Brain pericyte (primary cell): ENCODE measurements around the gene ZNF329.
A peak's percentile ranks its signal among the peaks of the same experiment; 100 is the strongest.
"Not testable (repeated sequence)": the region's sequence is repeated elsewhere in the genome, so short reads cannot be mapped to it uniquely, and the experiment has no call there.

Experiments
- DNase-seq: peaks from one replicate; pipeline ENCODE4 v3.0.0-alpha.2; 2012; ENCODE audit warnings: low read depth, low spot score

Gene ZNF329

GRCh38 chr19:58150328-58150921 lies at the start of gene ZNF329:
TSS of gene ZNF329 (minus strand) at chr19:58150789. CDS start at chr19:58129503, 21,286 bp downstream.
- DNase-seq: peak; percentile 31

GRCh38 chr19:58196901-58197616 lies 46.5 kb upstream of the ZNF329 start:
- no peak for DNase-seq

GRCh38 chr19:58183817-58184215 lies 33.2 kb upstream of the ZNF329 start:
- DNase-seq: peak; percentile 30

GRCh38 chr19:58182989-58183816 lies 32.6 kb upstream of the ZNF329 start, which contains the start of gene ZNF274:
TSS of gene ZNF274 (plus strand) at chr19:58183061. CDS start at chr19:58183966, 905 bp downstream.
- peak; percentile 67 for DNase-seq

GRCh38 chr19:58182577-58182988 lies 32.0 kb upstream of the ZNF329 start:
- no peak for DNase-seq

GRCh38 chr19:58181902-58182576 lies 31.4 kb upstream of the ZNF329 start:
- DNase-seq: no peak

GRCh38 chr19:58170860-58171259 lies 20.3 kb upstream of the ZNF329 start:
- DNase-seq: no peak

- DNase-seq: no peak
These were observed 16.2 kb upstream of the ZNF329 start for GRCh38 chr19:58166708-58167280.

- no peak for DNase-seq
These were observed 15.7 kb upstream of the ZNF329 start for GRCh38 chr19:58166268-58166667.

GRCh38 chr19:58157045-58157728 lies 6.6 kb upstream of the ZNF329 start:
- DNase-seq: no peak

GRCh38 chr19:58154679-58155648 lies 4.4 kb upstream of the ZNF329 start:
- peak; percentile 77 for DNase-seq

GRCh38 chr19:58154287-58154678 lies 3.7 kb upstream of the ZNF329 start:
- no peak for DNase-seq

GRCh38 chr19:58153386-58153785 lies 2.8 kb upstream of the ZNF329 start:
- no peak for DNase-seq

- not testable (repeated sequence) for DNase-seq
These were observed 3.1 kb downstream of the ZNF329 start for GRCh38 chr19:58147475-58147874.

GRCh38 chr19:58145849-58146248 lies 4.7 kb downstream of the ZNF329 start:
- DNase-seq: no peak

GRCh38 chr19:58134244-58134643 lies 16.3 kb downstream of the ZNF329 start:
- no peak for DNase-seq

- no peak for DNase-seq
These were observed 21.3 kb downstream of the ZNF329 start for GRCh38 chr19:58129284-58129683.

GRCh38 chr19:58128041-58128685 lies 22.4 kb downstream of the ZNF329 start:
- no peak for DNase-seq

- no peak for DNase-seq
These were observed 27.2 kb downstream of the ZNF329 start for GRCh38 chr19:58123354-58123753.
